EL (cell line): ENCODE results near the gene ZNF283.
"Not testable (repeated sequence)": the region's sequence is repeated elsewhere in the genome, so short reads cannot be mapped to it uniquely, and the experiment has no call there.

ENCODE experiments used
- DNase-seq: peaks from one replicate; pipeline ENCODE4 v3.0.0-alpha.2; 2016

Gene ZNF283

DNA sequence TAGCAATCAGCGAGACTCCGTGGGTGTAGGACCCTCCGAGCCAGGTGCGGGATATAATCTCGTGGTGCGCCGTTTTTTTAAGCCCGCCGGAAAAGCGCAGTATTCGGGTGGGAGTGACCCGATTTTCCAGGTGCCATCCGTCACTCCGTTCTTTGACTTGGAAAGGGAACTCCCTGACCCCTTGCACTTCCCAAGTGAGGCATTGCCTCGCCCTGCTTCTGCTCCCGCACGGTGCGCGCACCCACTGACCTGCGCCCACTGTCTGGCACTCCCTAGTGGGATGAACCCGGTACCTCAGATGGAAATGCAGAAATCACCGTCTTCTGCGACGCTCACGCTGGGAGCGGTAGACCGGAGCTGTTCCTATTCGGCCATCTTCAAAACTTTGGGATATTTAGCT is 39.8 kb downstream of the ZNF283 start:
- DNase-seq, result not testable (repeated sequence)

DNA sequence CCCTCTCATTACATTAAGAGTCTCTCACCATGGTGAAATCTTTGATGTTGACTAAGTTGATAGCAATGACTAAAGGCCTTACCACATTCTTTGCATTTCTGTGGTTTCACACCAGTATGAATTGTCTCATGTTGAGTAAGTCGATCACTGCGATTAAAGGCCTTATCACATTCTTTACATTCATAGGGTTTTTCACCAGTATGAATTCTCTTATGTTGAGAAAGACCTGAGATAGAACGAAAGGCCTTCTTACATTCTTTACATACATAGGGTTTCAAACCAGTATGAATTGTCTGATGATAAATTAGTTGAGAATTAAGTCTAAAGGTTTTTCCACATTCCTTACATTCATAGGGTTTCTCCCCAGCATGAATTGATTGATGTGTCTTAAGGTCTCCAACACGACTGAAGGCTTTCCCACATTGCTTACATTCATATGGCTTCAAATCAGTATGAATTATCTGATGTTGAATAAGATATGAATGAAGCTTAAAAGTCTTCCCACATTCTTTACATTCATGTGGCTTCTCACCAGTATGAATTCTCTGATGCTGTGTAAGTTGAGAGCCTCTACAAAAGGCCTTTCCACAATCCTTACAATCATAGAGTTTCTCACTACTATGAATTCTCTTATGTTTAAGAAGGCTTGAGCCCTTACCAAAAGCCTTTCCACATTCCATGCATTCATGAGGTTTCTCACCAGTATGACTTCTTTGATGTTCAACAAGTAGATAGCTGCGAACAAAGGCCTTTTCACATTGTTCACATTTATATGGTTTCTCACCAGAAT is 45.6 kb downstream of the ZNF283 start:
- DNase-seq, result peak; percentile 21

- no peak for DNase-seq
Observed at GRCh38 chr19:43880483-43880882, 53.4 kb downstream of the ZNF283 start.

GRCh38 chr19:43883864-43884263 is 56.7 kb downstream of the ZNF283 start, which contains the start of gene ZNF404:
Gene ZNF404 (minus strand): TSS chr19:43883964.
- DNase-seq, result no peak

GRCh38 chr19:43895727-43896308 is 68.7 kb downstream of the ZNF283 start:
- no peak for DNase-seq
